Measurements from ENCODE around the gene IL10RA. TPM values are rescaled to one million over a fixed set of nuclear protein-coding genes. Genes with fewer than 3 reads are reported as not detected.

IL10RA gene
- total and polyA plus RNA-seq, 4 donors: 7.9 to 52.5 (median 28.2) TPM

- TF ChIP-seq, protein P1, sequence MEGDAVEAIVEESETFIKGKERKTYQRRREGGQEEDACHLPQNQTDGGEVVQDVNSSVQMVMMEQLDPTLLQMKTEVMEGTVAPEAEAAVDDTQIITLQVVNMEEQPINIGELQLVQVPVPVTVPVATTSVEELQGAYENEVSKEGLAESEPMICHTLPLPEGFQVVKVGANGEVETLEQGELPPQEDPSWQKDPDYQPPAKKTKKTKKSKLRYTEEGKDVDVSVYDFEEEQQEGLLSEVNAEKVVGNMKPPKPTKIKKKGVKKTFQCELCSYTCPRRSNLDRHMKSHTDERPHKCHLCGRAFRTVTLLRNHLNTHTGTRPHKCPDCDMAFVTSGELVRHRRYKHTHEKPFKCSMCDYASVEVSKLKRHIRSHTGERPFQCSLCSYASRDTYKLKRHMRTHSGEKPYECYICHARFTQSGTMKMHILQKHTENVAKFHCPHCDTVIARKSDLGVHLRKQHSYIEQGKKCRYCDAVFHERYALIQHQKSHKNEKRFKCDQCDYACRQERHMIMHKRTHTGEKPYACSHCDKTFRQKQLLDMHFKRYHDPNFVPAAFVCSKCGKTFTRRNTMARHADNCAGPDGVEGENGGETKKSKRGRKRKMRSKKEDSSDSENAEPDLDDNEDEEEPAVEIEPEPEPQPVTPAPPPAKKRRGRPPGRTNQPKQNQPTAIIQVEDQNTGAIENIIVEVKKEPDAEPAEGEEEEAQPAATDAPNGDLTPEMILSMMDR (IDR thresholded peaks at IDR 0.05; ENCODE audit: control extremely low read depth, extremely low read depth): no peak
- Histone ChIP-seq H3K9me3 (ENCODE audit: control insufficient read depth in 4 of 4, insufficient read depth in 3 of 4, low read length in 3 of 4) (no peaks in the 10 kb centered on the region), H3K36me3 (ENCODE audit: control insufficient read depth in 4 of 4, insufficient read depth in 4 of 4, low read length in 4 of 4) (no peaks in the 10 kb centered on the region), H3K4me1 (ENCODE audit: control insufficient read depth in 5 of 5, insufficient read depth in 5 of 5, low read length in 5 of 5) (peaks cover 0 to 4% (median 2%) of the 10 kb centered on the region in 5 donors), H3K27me3 (ENCODE audit: control insufficient read depth in 3 of 3, insufficient read depth in 3 of 3, low read length in 2 of 3) (peaks cover 0 to 2% (median 0%) of the 10 kb centered on the region in 3 donors), H3K9ac (ENCODE audit: insufficient read depth in 1 of 2, low read length in 2 of 2) (no peak overlapping the region), H3K27ac (ENCODE audit: low read depth in 1 of 2, low read length in 1 of 2) (no peak overlapping the region), H3K4me3 (no peak overlapping the region)
- DNase-seq: no peak
- no peak for ATAC-seq (ENCODE audit: insufficient read depth, low FRiP score)
- WGBS, 2 donors: 78 to 80% methylated on average over 8 of the region's 8 CpGs
Observed at GRCh38 chr11:118046964-118047700, 60.9 kb downstream of the IL10RA start.

DNA sequence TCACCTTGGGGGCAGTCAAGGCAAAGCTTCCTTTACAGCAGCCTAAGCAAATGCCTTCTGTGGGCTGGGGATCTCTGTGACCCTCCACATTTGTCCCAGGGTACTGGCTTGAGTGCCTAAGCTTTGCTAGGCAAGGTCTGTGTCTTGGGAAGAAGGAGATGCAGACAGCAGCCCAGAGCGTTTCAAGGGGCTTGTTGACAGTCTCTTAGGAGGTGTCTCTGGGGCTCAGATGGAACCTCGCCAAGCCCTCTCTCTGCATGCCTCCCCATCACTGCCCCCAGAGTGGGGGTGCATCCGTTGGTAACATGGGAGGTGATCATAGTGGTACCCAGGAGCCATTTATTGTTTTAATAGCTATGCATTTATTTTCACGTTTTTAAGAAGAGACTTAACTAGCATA, 61.6 kb downstream of the IL10RA start:
- 78 to 91% methylated on average over 4 of the region's 4 CpGs for WGBS, 2 donors
- H3K4me3 ChIP-seq: no peak overlapping the region

DNA sequence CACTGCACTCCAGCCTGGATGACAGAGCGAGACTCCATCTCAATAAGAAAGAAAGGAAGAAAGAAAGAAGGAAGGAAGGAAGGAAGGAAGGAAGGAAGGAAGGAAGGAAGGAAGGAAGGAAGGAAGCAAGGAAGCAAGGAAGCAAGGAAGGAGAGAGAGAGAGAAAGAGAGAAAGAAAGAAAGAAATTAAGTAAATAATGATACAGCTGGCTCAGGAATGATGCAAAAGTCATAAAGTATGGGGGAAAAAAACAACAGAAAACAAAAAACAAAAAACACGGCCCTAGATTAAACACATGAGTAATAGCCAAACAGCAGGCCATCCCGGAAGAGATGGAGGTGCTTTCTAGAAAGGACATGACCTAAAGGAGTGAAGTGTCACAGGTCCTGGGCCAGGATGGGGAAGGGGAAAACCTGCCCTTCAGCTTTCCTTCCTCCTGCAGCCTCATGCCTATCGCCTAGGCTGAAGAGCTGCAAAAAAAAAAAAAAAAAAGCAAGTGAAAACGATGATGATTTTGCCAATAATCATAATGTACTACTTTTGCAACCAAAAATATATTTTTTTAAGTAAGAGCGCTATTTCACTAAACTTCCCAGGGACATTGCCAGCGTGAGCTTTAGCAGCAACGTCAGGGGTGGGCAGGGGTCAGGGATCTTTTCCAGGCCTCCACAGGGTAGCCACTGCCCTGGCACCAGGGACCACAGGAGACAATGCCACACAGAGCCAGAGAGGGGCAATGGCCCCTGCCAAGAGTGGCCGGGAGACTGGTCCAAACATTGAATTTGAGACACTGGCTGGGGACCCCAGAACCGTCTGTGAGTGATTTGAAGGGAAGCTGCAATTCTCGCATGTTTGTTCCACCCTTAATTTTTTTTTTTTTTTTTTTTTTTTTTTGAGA, 62.5 kb downstream of the IL10RA start:
- no peak for ATAC-seq (ENCODE audit: insufficient read depth, low FRiP score)
- Histone ChIP-seq H3K27me3 (ENCODE audit: control insufficient read depth in 3 of 3, insufficient read depth in 3 of 3, low read length in 2 of 3) (peaks cover 0 to 2% (median 0%) of the 10 kb centered on the region in 3 donors), H3K36me3 (ENCODE audit: control insufficient read depth in 4 of 4, insufficient read depth in 4 of 4, low read length in 4 of 4) (no peaks in the 10 kb centered on the region), H3K9me3 (ENCODE audit: control insufficient read depth in 4 of 4, insufficient read depth in 3 of 4, low read length in 3 of 4) (no peaks in the 10 kb centered on the region), H3K9ac (ENCODE audit: insufficient read depth in 1 of 2, low read length in 2 of 2) (no peak overlapping the region), H3K4me1 (ENCODE audit: control insufficient read depth in 5 of 5, insufficient read depth in 5 of 5, low read length in 5 of 5) (peaks cover 0 to 4% (median 2%) of the 10 kb centered on the region in 5 donors), H3K27ac (ENCODE audit: low read depth in 1 of 2, low read length in 1 of 2) (no peak overlapping the region), H3K4me3 (no peak overlapping the region)
- TF ChIP-seq, protein P1 (IDR thresholded peaks at IDR 0.05; ENCODE audit: control extremely low read depth, extremely low read depth): no peak
- 67 to 69% methylated on average over 11 of the region's 11 CpGs for WGBS, 2 donors
- no peak for DNase-seq

More for the DNA sequence above, 61.6 kb downstream of the IL10RA start:
- H3K9ac ChIP-seq (ENCODE audit: insufficient read depth in 1 of 2, low read length in 2 of 2): no peak overlapping the region
- peaks cover 0 to 2% (median 0%) of the 10 kb centered on the region in 3 donors for H3K27me3 ChIP-seq (ENCODE audit: control insufficient read depth in 3 of 3, insufficient read depth in 3 of 3, low read length in 2 of 3)
- no peak overlapping the region for H3K27ac ChIP-seq (ENCODE audit: low read depth in 1 of 2, low read length in 1 of 2)
- ATAC-seq (ENCODE audit: insufficient read depth, low FRiP score) (no peak), DNase-seq (no peak)
- TF ChIP-seq, protein P1 (IDR thresholded peaks at IDR 0.05; ENCODE audit: control extremely low read depth, extremely low read depth): no peak
- H3K36me3 ChIP-seq (ENCODE audit: control insufficient read depth in 4 of 4, insufficient read depth in 4 of 4, low read length in 4 of 4): no peaks in the 10 kb centered on the region
- H3K4me1 ChIP-seq (ENCODE audit: control insufficient read depth in 5 of 5, insufficient read depth in 5 of 5, low read length in 5 of 5): peaks cover 0 to 4% (median 2%) of the 10 kb centered on the region in 5 donors
- no peaks in the 10 kb centered on the region for H3K9me3 ChIP-seq (ENCODE audit: control insufficient read depth in 4 of 4, insufficient read depth in 3 of 4, low read length in 3 of 4)

All from lung (tissue), 12 donors.